HepG2 (cell line): Measurements from ENCODE around the gene EZH2. TPM values are rescaled to one million over a fixed set of nuclear protein-coding genes. Genes with fewer than 3 reads are reported as not detected.

ENCODE experiments used
- ATAC-seq: fragments of 200-7000 bp; cut with Tn5 transposase; 3 replicates; pipeline ENCODE4 v1.9.1; 2020; ENCODE audit warnings: mild to moderate bottlenecking, moderate library complexity
- BruUV-seq: library from RNA; stranded (reverse); fragments of 400-500 nt; replicated peaks from 2 replicates; lab custom pipeline; 2021; lab: Mats Ljungman, UMichigan
- CTCF ChIA-PET: fragments of 300-600 bp; formaldehyde crosslinking; extraction: SDS; loops from one replicate; lab custom pipeline; 2021; ENCODE audit warnings: low total read pairs, inconsistent platforms, low intra/inter-chr PET ratio; lab: Yijun Ruan, JAX
- POLR2A ChIA-PET: fragments of 350-600 bp; sonication (Branson Sonifier 250); formaldehyde crosslinking; loops from one replicate; lab custom pipeline; 2020; ENCODE audit warnings: antibody characterized with exemption, inconsistent platforms; lab: Yijun Ruan, JAX
- DNase-seq: peaks from one replicate; pipeline ENCODE4 v3.0.0-alpha.2; 2015; ENCODE audit warnings: low spot score
- FAIRE-seq: peaks from 3 replicates; lab custom pipeline; 2011; peaks lifted over from hg19 to GRCh38; lab: Jason Lieb, UNC
- H2AFZ ChIP-seq: one replicate; pipeline ENCODE4 v1.6.1; 2011; ENCODE audit warnings: low read length, inconsistent platforms
- H3K27ac ChIP-seq: fragments of 300-600 bp; 3 replicates; pipeline ENCODE4 v1.8.0; 2011; ENCODE audit warnings: mixed run types, mild to moderate bottlenecking, mixed read lengths, low read length, inconsistent platforms; ENCODE audit not compliant: insufficient read depth; ENCODE audit errors: extremely low read length
- H3K27me3 ChIP-seq, 2 experiments: fragments of 200-600 bp in 1 of 2; 2 replicates in 1 of 2; 3 replicates in 1 of 2; pipeline versions ENCODE4 v1.6.0 to v1.8.0; 2011; ENCODE audit warnings: low read length in 2 of 2, mild to moderate bottlenecking in 2 of 2, moderate library complexity in 2 of 2, inconsistent platforms in 1 of 2; ENCODE audit not compliant: insufficient read depth in 2 of 2, control insufficient read depth in 1 of 2
- H3K36me3 ChIP-seq, 2 experiments: fragments of 200-600 bp in 1 of 2; replicated peaks in 1 of 2; 2 replicates in 1 of 2; 3 replicates in 1 of 2; pipeline versions ENCODE4 v1.5.1 to v1.8.0; 2011; ENCODE audit warnings: low read length in 2 of 2, inconsistent platforms in 1 of 2; ENCODE audit not compliant: insufficient read depth in 2 of 2, control insufficient read depth in 1 of 2
- H3K4me1 ChIP-seq: 2 replicates; pipeline ENCODE4 v1.5.1; 2012; ENCODE audit warnings: low read length, inconsistent platforms; ENCODE audit not compliant: insufficient read depth
- H3K4me2 ChIP-seq: 2 replicates; pipeline ENCODE4 v1.6.0; 2011; ENCODE audit warnings: low read depth, low read length, inconsistent platforms
- H3K4me3 ChIP-seq, 3 experiments: fragments of 200-600 bp in 1 of 3; sonication (generic), shearing (Covaris generic) in 1 of 3; replicated peaks in 1 of 3; 2 replicates each; pipeline ENCODE4 v1.5.1; 2011 to 2016; ENCODE audit warnings: low read length in 3 of 3, inconsistent platforms in 2 of 3, low read depth in 2 of 3, mild to moderate bottlenecking in 2 of 3, control low read depth in 1 of 3, mixed read lengths in 1 of 3; ENCODE audit not compliant: insufficient read depth in 1 of 3
- H3K79me2 ChIP-seq: one replicate; pipeline ENCODE4 v1.6.1; 2011; ENCODE audit warnings: low read length, inconsistent platforms; ENCODE audit not compliant: insufficient read depth
- H3K9ac ChIP-seq: 2 replicates; pipeline ENCODE4 v1.6.0; 2011; ENCODE audit warnings: mild to moderate bottlenecking, low read depth, low read length, inconsistent platforms; ENCODE audit not compliant: insufficient read depth
- H3K9me3 ChIP-seq: 2 replicates; pipeline ENCODE4 v1.5.1; 2012; ENCODE audit warnings: mild to moderate bottlenecking, low read length
- H4K20me1 ChIP-seq: 2 replicates; pipeline ENCODE4 v1.6.0; 2011; ENCODE audit warnings: inconsistent platforms, mild to moderate bottlenecking, low read length, moderate library complexity; ENCODE audit not compliant: insufficient read depth
- BRD4 ChIP-seq: sonication (generic); formaldehyde crosslinking; IDR thresholded peaks from 2 replicates; pipeline ENCODE4 v1.4.0; 2020; ENCODE audit warnings: missing genetic modification reagents
- ERF ChIP-seq: IDR thresholded peaks from 2 replicates; pipeline ENCODE4 v1.6.1; 2018; ENCODE audit warnings: missing biosample characterization, missing genetic modification reagents
- MBD4 ChIP-seq: IDR thresholded peaks from 2 replicates; pipeline ENCODE4 v1.6.1; 2012; ENCODE audit warnings: low read length, inconsistent platforms, borderline replicate concordance
- MIER2 ChIP-seq: IDR thresholded peaks from 2 replicates; pipeline ENCODE4 v1.6.1; 2016; ENCODE audit warnings: missing biosample characterization, missing genetic modification reagents
- MYPOP ChIP-seq: sonication (generic); formaldehyde crosslinking; IDR thresholded peaks from 2 replicates; pipeline ENCODE4 v1.8.1; 2023; ENCODE audit warnings: mild to moderate bottlenecking, moderate library complexity, missing genetic modification reagents
- NFIC ChIP-seq: IDR thresholded peaks from 2 replicates; pipeline ENCODE4 v1.6.1; 2012; ENCODE audit warnings: mild to moderate bottlenecking, low read length, inconsistent platforms
- RARA ChIP-seq: IDR thresholded peaks from 2 replicates; pipeline ENCODE4 v1.6.1; 2016; ENCODE audit warnings: missing genetic modification reagents, missing compliant biosample characterization
- RBAK ChIP-seq: sonication (generic); formaldehyde crosslinking; IDR thresholded peaks from 2 replicates; pipeline ENCODE4 v1.5.1; 2020; ENCODE audit warnings: mild to moderate bottlenecking, missing genetic modification reagents
- SNAI1 ChIP-seq: sonication (generic); formaldehyde crosslinking; IDR thresholded peaks from 2 replicates; pipeline ENCODE4 v1.5.0; 2020; ENCODE audit warnings: mild to moderate bottlenecking, missing genetic modification reagents, borderline replicate concordance
- SP1 ChIP-seq, 2 experiments: fragments of 450-650 bp in 1 of 2; sonication (generic) in 1 of 2; formaldehyde crosslinking in 1 of 2; IDR thresholded peaks; 2 replicates each; pipeline versions ENCODE4 v1.4.0 to v1.6.1; 2016 to 2020; ENCODE audit warnings: missing genetic modification reagents in 1 of 2
- ZBTB21 ChIP-seq: sonication (generic); formaldehyde crosslinking; IDR thresholded peaks from 2 replicates; pipeline ENCODE4 v1.4.0; 2020; ENCODE audit warnings: missing genetic modification reagents
- ZNF205 ChIP-seq: IDR thresholded peaks from 2 replicates; pipeline ENCODE4 v1.6.1; 2018; ENCODE audit warnings: missing biosample characterization, missing genetic modification reagents
- ZNF329 ChIP-seq: sonication (generic); formaldehyde crosslinking; IDR thresholded peaks from 2 replicates; pipeline ENCODE4 v1.9.0; 2021; ENCODE audit warnings: low read depth, mild to moderate bottlenecking, missing genetic modification reagents
- ZNF335 ChIP-seq: sonication (generic); formaldehyde crosslinking; IDR thresholded peaks from 2 replicates; pipeline ENCODE4 v1.4.0; 2020; ENCODE audit warnings: missing genetic modification reagents
- ZNF44 ChIP-seq: sonication (generic); formaldehyde crosslinking; IDR thresholded peaks from 2 replicates; pipeline ENCODE4 v1.5.1; 2020; ENCODE audit warnings: mild to moderate bottlenecking, missing genetic modification reagents
- ZNF530 ChIP-seq: sonication (generic); formaldehyde crosslinking; IDR thresholded peaks from 2 replicates; pipeline ENCODE4 v1.5.0; 2020; ENCODE audit warnings: low read depth, mild to moderate bottlenecking, missing genetic modification reagents
- ZSCAN12 ChIP-seq: sonication (generic); formaldehyde crosslinking; IDR thresholded peaks from 2 replicates; pipeline ENCODE4 v1.9.0; 2021; ENCODE audit warnings: mild to moderate bottlenecking, missing genetic modification reagents
- whole genome bisulfite sequencing: methylation state at CpG from one replicate; pipeline ENCODE4 v1.1.6; 2017; ENCODE audit warnings: low lambda C conversion rate; 5-methylcytosine and 5-hydroxymethylcytosine counted together
- in situ Hi-C: cut with HindIII; loops from 2 replicates; pipeline ENCODE4 v1.10.0; 2017; ENCODE audit warnings: low pct_unique_long_range_greater_than_20kb; ENCODE audit not compliant: extremely low pct_ligation_motif_present
- intact Hi-C: fragments of 100-400 bp; cut with micrococcal nuclease; formaldehyde crosslinking; loops from one replicate; pipeline ENCODE4 v1.10.0; 2022; ENCODE audit not compliant: unreplicated experiment
- polyA plus RNA-seq, 8 experiments: library from polyadenylated mRNA; depleted of rRNA in 3 of 8; stranded (reverse) in 7 of 8; unstranded in 1 of 8; fragments of >200 nt; fragmentation: Illumina TruSeq in 4 of 8; extraction: Trizol in 4 of 8; gene quantifications; 2 replicates each; pipeline versions ENCODE4 v1.2.1 to v1.2.3, GENCODE V29; 2011 to 2016; ENCODE audit warnings: low read depth in 4 of 8, missing spikeins in 1 of 8, mixed read lengths in 1 of 8; ENCODE audit not compliant: insufficient read depth in 1 of 8
- total RNA-seq, 5 experiments: library from RNA; depleted of rRNA; stranded (reverse); fragments of >200 nt; fragmentation: Illumina TruSeq; extraction: Trizol; gene quantifications; 2 replicates each; pipeline ENCODE4 v1.2.3, GENCODE V29; 2016; ENCODE audit warnings: low read depth in 1 of 5
- TF ChIP-seq, protein P1 (sequence below): sonication (generic); formaldehyde crosslinking; IDR thresholded peaks from 2 replicates; pipeline ENCODE4 v1.4.0; 2020; ENCODE audit warnings: mild to moderate bottlenecking, missing genetic modification reagents, borderline replicate concordance

Gene EZH2
- total and polyA plus RNA-seq, 2 of the 13 experiments (the other 11 are each of a cell fraction or from before 2014, with no cell fraction given), result 26.0 to 34.3 TPM

GRCh38 chr7:148909568-148909967, 25.5 kb upstream of the EZH2 start:
- intact Hi-C loops, result no loop called here
- Histone ChIP-seq H3K79me2 (no peaks in the 10 kb centered on the region), H3K27me3 (peaks cover 0 to 46% of the 10 kb centered on the region in 2 experiments; a peak in 3 of 5 replicates), H2AFZ (no peak overlapping the region), H4K20me1 (no peaks in the 10 kb centered on the region), H3K4me2 (no peak overlapping the region), H3K36me3 (no peaks in the 10 kb centered on the region), H3K27ac (no peak overlapping the region), H3K4me1 (no peaks in the 10 kb centered on the region), H3K4me3 (no peak overlapping the region), H3K9ac (no peak overlapping the region), H3K9me3 (no peaks in the 10 kb centered on the region)
- TF ChIP-seq ZNF205 (CRISPR knock-in tag) (no peak), SNAI1 (CRISPR knock-in tag) (no peak), ZNF335 (CRISPR knock-in tag) (no peak), RBAK (no peak), ERF (CRISPR knock-in tag) (no peak), ZNF44 (CRISPR knock-in tag) (no peak), NFIC (no peak), ZNF329 (no peak), BRD4 (CRISPR knock-in tag) (no peak), ZSCAN12 (CRISPR knock-in tag) (no peak), RARA (CRISPR knock-in tag) (no peak), ZBTB21 (CRISPR knock-in tag) (no peak), MIER2 (CRISPR knock-in tag) (no peak), SP1 (IDR thresholded peaks at IDR 0.05) (no peak), SP1 (CRISPR knock-in tag; IDR thresholded peaks at IDR 0.05) (no peak), MYPOP (CRISPR knock-in tag) (no peak), MBD4 (no peak), ZNF530 (no peak)
- TF ChIP-seq, protein P1, sequence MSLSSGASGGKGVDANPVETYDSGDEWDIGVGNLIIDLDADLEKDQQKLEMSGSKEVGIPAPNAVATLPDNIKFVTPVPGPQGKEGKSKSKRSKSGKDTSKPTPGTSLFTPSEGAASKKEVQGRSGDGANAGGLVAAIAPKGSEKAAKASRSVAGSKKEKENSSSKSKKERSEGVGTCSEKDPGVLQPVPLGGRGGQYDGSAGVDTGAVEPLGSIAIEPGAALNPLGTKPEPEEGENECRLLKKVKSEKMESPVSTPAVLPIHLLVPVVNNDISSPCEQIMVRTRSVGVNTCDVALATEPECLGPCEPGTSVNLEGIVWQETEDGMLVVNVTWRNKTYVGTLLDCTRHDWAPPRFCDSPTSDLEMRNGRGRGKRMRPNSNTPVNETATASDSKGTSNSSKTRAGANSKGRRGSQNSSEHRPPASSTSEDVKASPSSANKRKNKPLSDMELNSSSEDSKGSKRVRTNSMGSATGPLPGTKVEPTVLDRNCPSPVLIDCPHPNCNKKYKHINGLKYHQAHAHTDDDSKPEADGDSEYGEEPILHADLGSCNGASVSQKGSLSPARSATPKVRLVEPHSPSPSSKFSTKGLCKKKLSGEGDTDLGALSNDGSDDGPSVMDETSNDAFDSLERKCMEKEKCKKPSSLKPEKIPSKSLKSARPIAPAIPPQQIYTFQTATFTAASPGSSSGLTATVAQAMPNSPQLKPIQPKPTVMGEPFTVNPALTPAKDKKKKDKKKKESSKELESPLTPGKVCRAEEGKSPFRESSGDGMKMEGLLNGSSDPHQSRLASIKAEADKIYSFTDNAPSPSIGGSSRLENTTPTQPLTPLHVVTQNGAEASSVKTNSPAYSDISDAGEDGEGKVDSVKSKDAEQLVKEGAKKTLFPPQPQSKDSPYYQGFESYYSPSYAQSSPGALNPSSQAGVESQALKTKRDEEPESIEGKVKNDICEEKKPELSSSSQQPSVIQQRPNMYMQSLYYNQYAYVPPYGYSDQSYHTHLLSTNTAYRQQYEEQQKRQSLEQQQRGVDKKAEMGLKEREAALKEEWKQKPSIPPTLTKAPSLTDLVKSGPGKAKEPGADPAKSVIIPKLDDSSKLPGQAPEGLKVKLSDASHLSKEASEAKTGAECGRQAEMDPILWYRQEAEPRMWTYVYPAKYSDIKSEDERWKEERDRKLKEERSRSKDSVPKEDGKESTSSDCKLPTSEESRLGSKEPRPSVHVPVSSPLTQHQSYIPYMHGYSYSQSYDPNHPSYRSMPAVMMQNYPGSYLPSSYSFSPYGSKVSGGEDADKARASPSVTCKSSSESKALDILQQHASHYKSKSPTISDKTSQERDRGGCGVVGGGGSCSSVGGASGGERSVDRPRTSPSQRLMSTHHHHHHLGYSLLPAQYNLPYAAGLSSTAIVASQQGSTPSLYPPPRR (CRISPR knock-in tag), result no peak
- in situ Hi-C loops, result no loop called here
- no TSS peak for BruUV-seq
- POLR2A ChIA-PET, result no interaction called here
- FAIRE-seq (no peak), ATAC-seq (no peak), DNase-seq (no peak)
- 64% methylated on average over 5 of the region's 5 CpGs for WGBS
- CTCF ChIA-PET, result no interaction called here
